ENCODE results near the gene MACROD2. TPM values are rescaled to one million over a fixed set of nuclear protein-coding genes. Genes with fewer than 3 reads are reported as not detected.

The MACROD2 gene
- total RNA-seq, 4 donors from 2014 or later = 1.8 to 4.8 (median 2.9) TPM

DNA sequence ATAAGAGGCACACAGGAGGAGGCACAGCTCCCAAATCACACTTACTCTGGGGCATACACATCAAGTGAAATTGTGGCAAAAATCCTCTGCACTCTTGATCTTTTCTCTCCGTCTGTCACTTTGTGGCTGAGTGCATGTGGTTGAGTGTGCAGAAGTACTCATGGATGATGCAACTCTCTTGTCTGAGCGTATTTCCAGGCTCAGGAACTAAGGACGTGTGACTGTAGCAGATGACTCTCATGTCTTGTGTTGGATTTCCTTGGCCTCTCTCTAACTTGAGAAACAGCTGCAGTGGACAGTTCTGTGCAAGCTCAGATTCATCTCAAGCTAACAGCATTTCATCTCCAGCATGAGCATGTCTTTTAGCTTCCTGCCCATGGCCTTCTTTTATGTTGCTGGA is 587.5 kb downstream of the MACROD2 start:
- peaks cover 0 to 14% (median 0%) of the 10 kb centered on the region in 4 donors for H3K27me3 ChIP-seq
- intact Hi-C loops (cut with DNase I) = no loop called here
- whole genome bisulfite sequencing, 2 donors = 42% methylated on average over 3 of the region's 3 CpGs

GRCh38 chr20:14583413-14583812 is 588.1 kb downstream of the MACROD2 start:
- 35 to 50% methylated on average over 1 of the region's 1 CpG for WGBS, 2 donors

More for the DNA sequence above, 587.5 kb downstream of the MACROD2 start:
- Histone ChIP-seq H3K27ac (no peak overlapping the region), H3K9me3 (no peaks in the 10 kb centered on the region), H3K4me3 (no peak overlapping the region), H3K36me3 (no peaks in the 10 kb centered on the region), H3K4me1 (peaks cover 0 to 4% (median 0%) of the 10 kb centered on the region in 3 donors)
- no peak for DNase-seq
- TF ChIP-seq, protein P1, sequence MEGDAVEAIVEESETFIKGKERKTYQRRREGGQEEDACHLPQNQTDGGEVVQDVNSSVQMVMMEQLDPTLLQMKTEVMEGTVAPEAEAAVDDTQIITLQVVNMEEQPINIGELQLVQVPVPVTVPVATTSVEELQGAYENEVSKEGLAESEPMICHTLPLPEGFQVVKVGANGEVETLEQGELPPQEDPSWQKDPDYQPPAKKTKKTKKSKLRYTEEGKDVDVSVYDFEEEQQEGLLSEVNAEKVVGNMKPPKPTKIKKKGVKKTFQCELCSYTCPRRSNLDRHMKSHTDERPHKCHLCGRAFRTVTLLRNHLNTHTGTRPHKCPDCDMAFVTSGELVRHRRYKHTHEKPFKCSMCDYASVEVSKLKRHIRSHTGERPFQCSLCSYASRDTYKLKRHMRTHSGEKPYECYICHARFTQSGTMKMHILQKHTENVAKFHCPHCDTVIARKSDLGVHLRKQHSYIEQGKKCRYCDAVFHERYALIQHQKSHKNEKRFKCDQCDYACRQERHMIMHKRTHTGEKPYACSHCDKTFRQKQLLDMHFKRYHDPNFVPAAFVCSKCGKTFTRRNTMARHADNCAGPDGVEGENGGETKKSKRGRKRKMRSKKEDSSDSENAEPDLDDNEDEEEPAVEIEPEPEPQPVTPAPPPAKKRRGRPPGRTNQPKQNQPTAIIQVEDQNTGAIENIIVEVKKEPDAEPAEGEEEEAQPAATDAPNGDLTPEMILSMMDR (IDR thresholded peaks at IDR 0.05) = no peak
- TF ChIP-seq POLR2A (IDR thresholded peaks at IDR 0.05) = no peak

DNA sequence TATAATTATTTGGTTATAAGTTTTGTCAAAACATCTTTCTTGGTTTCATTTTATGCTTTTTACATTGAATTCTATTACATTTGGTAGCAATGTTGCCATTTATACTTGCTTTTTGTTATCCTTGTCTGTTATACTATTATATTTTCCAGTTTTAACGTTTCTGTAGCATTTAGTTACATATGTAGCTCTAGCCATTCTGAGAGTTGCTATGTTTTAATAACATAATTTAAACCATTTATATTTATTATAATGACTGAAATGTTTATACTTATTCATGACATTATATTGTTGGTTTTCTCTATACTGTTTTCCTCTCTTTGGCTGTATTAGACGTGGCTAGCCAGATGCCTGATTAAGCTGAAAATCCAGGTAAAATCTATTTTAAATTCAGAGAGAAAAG is 594.1 kb downstream of the MACROD2 start:
- Histone ChIP-seq H3K36me3 (no peaks in the 10 kb centered on the region), H3K4me3 (no peak overlapping the region), H3K27me3 (no peaks in the 10 kb centered on the region), H3K27ac (no peak overlapping the region), H3K9me3 (peaks cover 0 to 9% (median 4%) of the 10 kb centered on the region in 3 donors), H3K4me1 (no peaks in the 10 kb centered on the region)
- no peak for DNase-seq
- intact Hi-C loops (cut with DNase I) = no loop called here
- 55 to 71% methylated on average over 2 of the region's 2 CpGs for WGBS, 2 donors
- TF ChIP-seq, protein P1 (IDR thresholded peaks at IDR 0.05) = no peak
- TF ChIP-seq POLR2A (IDR thresholded peaks at IDR 0.05) = no peak

More at GRCh38 chr20:14583413-14583812, 588.1 kb downstream of the MACROD2 start:
- DNase-seq = no peak
- Histone ChIP-seq H3K27ac (no peak overlapping the region), H3K4me3 (no peak overlapping the region), H3K36me3 (no peaks in the 10 kb centered on the region), H3K27me3 (peaks cover 0 to 14% (median 0%) of the 10 kb centered on the region in 4 donors), H3K9me3 (no peaks in the 10 kb centered on the region), H3K4me1 (peaks cover 0 to 4% (median 0%) of the 10 kb centered on the region in 3 donors)
- intact Hi-C loops (cut with DNase I) = no loop called here
- TF ChIP-seq, protein P1 (IDR thresholded peaks at IDR 0.05) = no peak
- no peak for TF ChIP-seq POLR2A (IDR thresholded peaks at IDR 0.05)

GRCh38 chr20:14595051-14595450 is 599.7 kb downstream of the MACROD2 start:
- H3K4me1 ChIP-seq = no peaks in the 10 kb centered on the region
- DNase-seq = no peak
- TF ChIP-seq, protein P1 (IDR thresholded peaks at IDR 0.05) = no peak
- TF ChIP-seq POLR2A (IDR thresholded peaks at IDR 0.05) = no peak
- no peaks in the 10 kb centered on the region for H3K36me3 ChIP-seq
- intact Hi-C loops (cut with DNase I) = no loop called here
- 80 to 91% methylated on average over 6 to 8 of the region's 8 CpGs for WGBS, 2 donors
- H3K9me3 ChIP-seq = peaks cover 0 to 3% (median 0%) of the 10 kb centered on the region in 3 donors
- no peak overlapping the region for H3K27ac ChIP-seq
- no peaks in the 10 kb centered on the region for H3K27me3 ChIP-seq
- no peak overlapping the region for H3K4me3 ChIP-seq

GRCh38 chr20:14597206-14597715 is 601.9 kb downstream of the MACROD2 start:
- no peak for DNase-seq
- no peaks in the 10 kb centered on the region for H3K9me3 ChIP-seq
- H3K4me3 ChIP-seq = no peak overlapping the region
- no peaks in the 10 kb centered on the region for H3K36me3 ChIP-seq
- intact Hi-C loops (cut with DNase I) = no loop called here
- H3K4me1 ChIP-seq = no peaks in the 10 kb centered on the region
- no peaks in the 10 kb centered on the region for H3K27me3 ChIP-seq
- no peak for TF ChIP-seq POLR2A (IDR thresholded peaks at IDR 0.05)
- TF ChIP-seq, protein P1 (IDR thresholded peaks at IDR 0.05) = no peak
- H3K27ac ChIP-seq = no peak overlapping the region
